ENCODE results near the gene KRTAP4-5. TPM values are rescaled to one million over a fixed set of nuclear protein-coding genes. Genes with fewer than 3 reads are reported as not detected.
"Not testable (repeated sequence)": the region's sequence is repeated elsewhere in the genome, so short reads cannot be mapped to it uniquely, and the experiment has no call there.

The KRTAP4-5 gene
- total RNA-seq, 1 donor from 2014 or later: not detected

DNA sequence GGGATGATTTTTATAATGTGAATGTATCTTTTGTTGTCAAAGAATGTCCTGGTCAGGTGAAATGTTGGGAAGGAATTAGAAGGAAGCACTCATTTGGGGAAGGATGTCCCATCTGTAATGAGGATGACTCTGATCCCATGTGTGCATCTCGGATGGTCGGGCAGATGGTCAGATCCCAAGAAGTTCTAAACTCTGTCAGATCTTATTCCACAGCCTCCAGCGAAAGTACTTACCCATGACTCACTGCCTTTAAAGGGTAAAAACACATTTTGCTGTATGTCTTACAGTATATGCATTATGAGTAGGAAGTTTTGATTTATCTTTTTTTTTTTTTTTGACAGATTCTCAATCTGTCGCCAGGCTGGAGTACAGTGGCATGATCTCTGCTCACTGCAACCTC lies 30.9 kb downstream of the KRTAP4-5 start:
- no peak for ATAC-seq
- DNase-seq (ENCODE audit: missing footprints): no peak
- intact Hi-C loops (cut with DNase I): no loop called here

DNA sequence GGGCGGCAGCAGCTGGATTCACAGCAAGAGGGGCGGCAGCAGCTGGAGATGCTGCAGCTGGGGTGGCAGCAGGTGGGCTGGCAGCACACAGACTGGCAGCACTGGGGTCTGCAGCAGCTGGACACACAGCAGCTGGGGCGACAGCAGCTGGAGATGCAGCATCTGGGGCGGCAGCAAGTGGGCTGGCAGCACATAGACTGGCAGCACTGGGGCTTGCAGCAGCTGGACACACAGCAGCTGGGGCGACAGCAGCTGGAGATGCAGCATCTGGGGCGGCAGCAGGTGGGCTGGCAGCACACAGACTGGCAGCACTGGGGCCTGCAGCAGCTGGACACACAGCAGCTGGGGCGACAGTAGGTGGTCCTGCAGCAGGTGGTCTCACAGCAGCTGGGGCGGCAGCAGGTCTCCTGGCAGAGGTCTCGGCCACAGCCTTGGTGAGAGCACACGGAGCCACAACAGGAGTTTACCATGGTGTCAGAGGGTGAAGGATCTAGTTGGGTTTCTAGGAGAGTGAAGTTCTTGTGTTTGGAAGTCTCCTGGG lies 31.7 kb downstream of the KRTAP4-5 start, which contains the start of gene KRTAP4-11:
TSS of gene KRTAP4-11 (minus strand) at position 528 of the 541 bp plus-strand sequence. CDS start at position 470, 58 bp downstream.
- intact Hi-C loops (cut with DNase I); ATAC-seq; DNase-seq (ENCODE audit: missing footprints): not testable (repeated sequence)

GRCh38 chr17:41116297-41116696 lies 33.3 kb downstream of the KRTAP4-5 start:
- intact Hi-C loops (cut with DNase I): no loop called here
- DNase-seq (ENCODE audit: missing footprints): no peak
- ATAC-seq: no peak

GRCh38 chr17:41111151-41111885 lies 38.3 kb downstream of the KRTAP4-5 start:
- ATAC-seq: no peak
- intact Hi-C loops (cut with DNase I): no loop called here
- no peak for DNase-seq (ENCODE audit: missing footprints)

DNA sequence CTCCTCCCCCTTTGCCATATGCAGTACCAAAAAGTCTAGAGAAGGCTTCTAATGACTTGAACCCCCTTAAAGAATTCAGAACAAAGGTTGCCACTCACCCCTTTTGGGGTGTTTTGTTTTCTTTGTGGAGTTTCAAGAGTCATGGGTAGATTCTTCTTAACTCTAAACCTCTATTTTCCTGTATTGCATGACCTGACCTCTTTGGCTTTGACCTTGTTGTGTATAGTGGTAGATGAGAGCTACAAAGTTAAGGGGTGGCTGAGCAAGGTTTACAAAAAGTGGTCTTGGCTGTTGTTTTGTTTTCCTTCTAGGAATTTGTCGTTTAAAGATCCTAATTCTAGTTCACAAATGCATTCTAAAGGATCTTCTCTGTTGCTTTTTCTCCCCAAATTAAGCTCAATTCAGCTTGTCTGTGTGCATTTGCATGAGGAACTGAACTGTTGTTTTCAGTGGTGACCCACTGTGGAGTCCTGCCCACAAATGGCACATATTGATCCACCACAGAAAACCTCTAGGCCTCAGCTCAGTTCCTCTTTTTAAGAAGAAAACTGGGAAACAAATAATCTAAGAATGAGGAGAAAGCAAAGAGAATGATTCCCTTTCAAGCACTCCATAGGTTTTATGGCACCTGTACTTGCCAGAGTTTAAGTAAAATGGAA lies 40.8 kb downstream of the KRTAP4-5 start:
- DNase-seq (ENCODE audit: missing footprints); ATAC-seq; intact Hi-C loops (cut with DNase I): not testable (repeated sequence)

- DNase-seq (ENCODE audit: missing footprints): no peak
- intact Hi-C loops (cut with DNase I): no loop called here
Observed at GRCh38 chr17:41107941-41108450, 41.6 kb downstream of the KRTAP4-5 start.

DNA sequence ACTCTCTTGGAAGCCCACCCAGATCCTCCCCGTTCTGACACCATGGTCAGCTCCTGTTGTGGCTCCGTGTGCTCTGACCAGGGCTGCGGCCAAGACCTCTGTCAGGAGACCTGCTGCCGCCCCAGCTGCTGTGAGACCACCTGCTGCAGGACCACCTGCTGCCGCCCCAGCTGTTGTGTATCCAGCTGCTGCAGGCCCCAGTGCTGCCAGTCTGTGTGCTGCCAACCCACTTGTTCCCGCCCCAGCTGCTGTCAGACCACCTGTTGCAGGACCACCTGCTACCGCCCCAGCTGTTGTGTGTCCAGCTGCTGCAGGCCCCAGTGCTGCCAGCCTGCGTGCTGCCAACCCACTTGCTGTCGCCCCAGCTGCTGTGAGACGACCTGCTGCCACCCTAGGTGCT lies 44.3 kb downstream of the KRTAP4-5 start, which contains the start of gene KRTAP4-9:
TSS of gene KRTAP4-9 (plus strand) at position 43 of the 400 bp plus-strand sequence. CDS start at position 43, 0 bp downstream.
- ATAC-seq; DNase-seq (ENCODE audit: missing footprints); intact Hi-C loops (cut with DNase I): not testable (repeated sequence)

More at GRCh38 chr17:41107941-41108450, 41.6 kb downstream of the KRTAP4-5 start:
- ATAC-seq: no peak

DNA sequence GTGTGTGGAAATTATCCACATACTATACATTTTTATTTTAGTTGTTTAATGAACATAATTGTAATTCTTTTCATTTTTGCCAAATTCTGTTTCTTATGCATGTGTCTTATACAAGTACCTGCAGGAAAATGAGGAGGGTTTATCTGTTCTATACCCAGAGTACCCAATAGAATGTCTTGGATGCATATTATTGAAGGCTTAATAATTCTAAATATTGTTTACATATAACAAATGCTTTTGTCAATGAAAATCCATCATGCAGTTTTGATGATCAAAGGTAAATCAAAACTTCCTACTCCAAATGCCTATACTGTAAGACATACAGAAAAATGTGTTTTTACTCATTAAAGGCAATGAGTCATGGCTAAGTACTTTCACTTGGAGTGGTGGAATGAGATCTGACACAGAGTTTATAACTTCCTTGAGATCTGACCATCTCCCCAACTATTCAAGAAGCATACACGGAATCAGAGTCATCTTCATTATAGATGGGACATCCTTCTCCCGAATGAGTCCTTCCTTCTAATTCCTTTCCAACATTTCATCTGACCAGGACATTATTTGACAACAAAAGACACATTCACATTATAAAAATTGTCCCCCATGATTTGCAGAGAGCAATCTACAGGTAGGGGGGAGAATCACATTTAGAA lies 45.1 kb downstream of the KRTAP4-5 start:
- DNase-seq (ENCODE audit: missing footprints); ATAC-seq; intact Hi-C loops (cut with DNase I): not testable (repeated sequence)

DNA sequence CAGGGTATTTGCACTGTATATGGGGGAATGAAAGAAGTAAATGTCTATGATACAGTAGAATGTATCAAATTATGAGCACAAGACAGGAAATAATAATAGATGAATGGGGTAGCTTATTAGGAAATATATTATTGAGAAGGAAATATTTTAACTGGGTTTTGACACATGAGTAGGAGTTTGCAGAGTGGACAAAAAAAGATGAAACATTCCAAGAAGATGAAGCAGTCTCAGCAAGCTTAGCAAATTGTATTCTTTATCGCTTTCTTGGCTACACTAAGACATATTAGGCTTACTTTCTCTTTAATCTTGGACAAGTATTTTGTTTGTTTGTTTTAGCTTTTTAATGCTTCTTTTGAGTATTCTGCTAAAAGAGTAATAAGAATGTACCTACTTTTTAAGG lies 45.7 kb downstream of the KRTAP4-5 start:
- DNase-seq (ENCODE audit: missing footprints): no peak
- no peak for ATAC-seq
- intact Hi-C loops (cut with DNase I): no loop called here

GRCh38 chr17:41101586-41102259 lies 47.9 kb downstream of the KRTAP4-5 start, which contains the start of gene KRTAP4-16:
Gene KRTAP4-16, minus strand, starts transcription at chr17:41102209. Its CDS starts 0 bp downstream, at chr17:41102209.
- DNase-seq (ENCODE audit: missing footprints): no peak
- intact Hi-C loops (cut with DNase I): no loop called here
- no peak for ATAC-seq

DNA sequence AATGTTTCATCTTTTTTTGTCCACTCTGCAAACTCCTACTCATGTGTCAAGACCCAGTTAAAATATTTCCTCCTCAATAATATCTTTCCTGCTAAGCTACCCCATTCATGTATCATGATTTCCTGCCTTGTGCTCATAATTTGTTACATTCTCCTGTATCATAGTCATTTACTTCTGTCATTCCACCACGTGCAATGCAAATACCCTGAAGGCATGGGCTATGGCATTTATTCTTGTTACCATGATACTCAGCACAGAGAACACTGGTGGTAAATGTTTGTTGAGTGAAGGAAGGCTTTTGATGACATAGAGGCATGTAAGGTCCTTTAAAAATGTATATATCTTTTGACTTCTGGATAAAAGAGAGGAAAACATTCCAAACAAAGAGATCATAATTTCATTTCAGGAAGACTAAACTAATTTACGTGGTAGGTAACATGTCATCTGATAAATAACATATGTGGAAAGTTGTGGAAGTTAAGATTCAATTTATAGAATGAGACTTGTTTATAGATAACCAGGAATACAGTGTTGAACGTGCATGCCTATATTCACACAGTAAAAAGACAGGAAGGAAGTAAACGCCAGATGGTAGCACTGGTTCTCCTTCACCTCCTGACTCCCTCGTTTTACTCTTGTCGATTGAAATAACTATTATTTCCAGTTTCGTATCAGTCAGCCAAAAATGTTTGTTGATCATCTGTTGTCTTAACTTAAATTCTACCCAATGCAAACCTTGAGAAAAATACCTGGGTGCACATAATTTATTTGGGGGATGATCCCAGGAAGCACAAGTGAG lies 49.7 kb downstream of the KRTAP4-5 start:
- ATAC-seq; intact Hi-C loops (cut with DNase I); DNase-seq (ENCODE audit: missing footprints): not testable (repeated sequence)

Other genes with a start within 250 kb of the KRTAP4-5 start
- gene KRT23, start 212.2 kb downstream of the KRTAP4-5 start, total RNA-seq: 0.16 TPM
- gene KRT39, start 182.9 kb downstream of the KRTAP4-5 start, total RNA-seq: not detected
- not detected for gene KRT40, start 165.5 kb downstream of the KRTAP4-5 start, total RNA-seq
- not detected for gene KRTAP3-3, start 155.7 kb downstream of the KRTAP4-5 start, total RNA-seq
- not detected for gene KRTAP3-2, start 149.9 kb downstream of the KRTAP4-5 start, total RNA-seq
- gene KRTAP3-1, start 140.7 kb downstream of the KRTAP4-5 start, total RNA-seq: not detected
- not detected for gene KRTAP1-5, start 122.6 kb downstream of the KRTAP4-5 start, total RNA-seq
- gene KRTAP1-4, start 119.6 kb downstream of the KRTAP4-5 start, total RNA-seq: not detected
- gene KRTAP1-3, start 115.0 kb downstream of the KRTAP4-5 start, total RNA-seq: not detected
- gene KRTAP1-1, start 108.4 kb downstream of the KRTAP4-5 start, total RNA-seq: not detected
- not detected for gene KRTAP2-1, start 102.5 kb downstream of the KRTAP4-5 start, total RNA-seq
- not detected for gene KRTAP2-2, start 94.6 kb downstream of the KRTAP4-5 start, total RNA-seq
- gene KRTAP2-3, start 89.7 kb downstream of the KRTAP4-5 start, total RNA-seq: not detected
- gene KRTAP2-4, start 83.9 kb downstream of the KRTAP4-5 start, total RNA-seq: not detected
- not detected for gene KRTAP4-7, start 65.7 kb downstream of the KRTAP4-5 start, total RNA-seq
- not detected for gene KRTAP4-8, start 51.7 kb downstream of the KRTAP4-5 start, total RNA-seq
- not detected for gene KRTAP4-16, start 47.6 kb downstream of the KRTAP4-5 start, total RNA-seq
- gene KRTAP4-9, start 44.4 kb downstream of the KRTAP4-5 start, total RNA-seq: not detected
- not detected for gene KRTAP4-11, start 31.5 kb downstream of the KRTAP4-5 start, total RNA-seq
- gene KRTAP4-12, start 25.6 kb downstream of the KRTAP4-5 start, total RNA-seq: not detected
- gene KRTAP4-6, start 9.3 kb downstream of the KRTAP4-5 start, total RNA-seq: not detected
- gene KRTAP4-4, start 10.9 kb upstream of the KRTAP4-5 start, total RNA-seq: not detected
- gene KRTAP4-3, start 18.4 kb upstream of the KRTAP4-5 start, total RNA-seq: not detected
- gene KRTAP4-2, start 28.4 kb upstream of the KRTAP4-5 start, total RNA-seq: not detected
- gene KRTAP4-1, start 35.1 kb upstream of the KRTAP4-5 start, total RNA-seq: not detected
- gene KRTAP9-1, start 40.1 kb upstream of the KRTAP4-5 start, total RNA-seq: not detected
- gene KRTAP9-2, start 76.8 kb upstream of the KRTAP4-5 start, total RNA-seq: not detected
- not detected for gene KRTAP9-3, start 82.6 kb upstream of the KRTAP4-5 start, total RNA-seq
- not detected for gene KRTAP9-8, start 88.2 kb upstream of the KRTAP4-5 start, total RNA-seq
- not detected for gene KRTAP9-4, start 99.9 kb upstream of the KRTAP4-5 start, total RNA-seq
- not detected for gene KRTAP9-9, start 105.6 kb upstream of the KRTAP4-5 start, total RNA-seq
- not detected for gene KRTAP9-6, start 115.6 kb upstream of the KRTAP4-5 start, total RNA-seq
- not detected for gene KRTAP9-7, start 125.9 kb upstream of the KRTAP4-5 start, total RNA-seq
- not detected for gene KRTAP29-1, start 153.0 kb upstream of the KRTAP4-5 start, total RNA-seq
- not detected for gene KRTAP16-1, start 159.5 kb upstream of the KRTAP4-5 start, total RNA-seq
- not detected for gene KRTAP17-1, start 165.9 kb upstream of the KRTAP4-5 start, total RNA-seq
- gene KRT33A, start 201.0 kb upstream of the KRTAP4-5 start, total RNA-seq: not detected
- not detected for gene KRT33B, start 220.0 kb upstream of the KRTAP4-5 start, total RNA-seq
- not detected for gene KRT34, start 232.5 kb upstream of the KRTAP4-5 start, total RNA-seq
- not detected for gene KRT31, start 247.8 kb upstream of the KRTAP4-5 start, total RNA-seq